GM19099 (cell line): ENCODE data around the gene GAREM2.

Experiments used
- POLR2A ChIP-seq: IDR thresholded peaks from 3 replicates; pipeline ENCODE4 v1.6.1; 2011; ENCODE audit warnings: low read depth; ENCODE audit not compliant: insufficient read length; ENCODE audit errors: extremely low read depth

Gene GAREM2

DNA sequence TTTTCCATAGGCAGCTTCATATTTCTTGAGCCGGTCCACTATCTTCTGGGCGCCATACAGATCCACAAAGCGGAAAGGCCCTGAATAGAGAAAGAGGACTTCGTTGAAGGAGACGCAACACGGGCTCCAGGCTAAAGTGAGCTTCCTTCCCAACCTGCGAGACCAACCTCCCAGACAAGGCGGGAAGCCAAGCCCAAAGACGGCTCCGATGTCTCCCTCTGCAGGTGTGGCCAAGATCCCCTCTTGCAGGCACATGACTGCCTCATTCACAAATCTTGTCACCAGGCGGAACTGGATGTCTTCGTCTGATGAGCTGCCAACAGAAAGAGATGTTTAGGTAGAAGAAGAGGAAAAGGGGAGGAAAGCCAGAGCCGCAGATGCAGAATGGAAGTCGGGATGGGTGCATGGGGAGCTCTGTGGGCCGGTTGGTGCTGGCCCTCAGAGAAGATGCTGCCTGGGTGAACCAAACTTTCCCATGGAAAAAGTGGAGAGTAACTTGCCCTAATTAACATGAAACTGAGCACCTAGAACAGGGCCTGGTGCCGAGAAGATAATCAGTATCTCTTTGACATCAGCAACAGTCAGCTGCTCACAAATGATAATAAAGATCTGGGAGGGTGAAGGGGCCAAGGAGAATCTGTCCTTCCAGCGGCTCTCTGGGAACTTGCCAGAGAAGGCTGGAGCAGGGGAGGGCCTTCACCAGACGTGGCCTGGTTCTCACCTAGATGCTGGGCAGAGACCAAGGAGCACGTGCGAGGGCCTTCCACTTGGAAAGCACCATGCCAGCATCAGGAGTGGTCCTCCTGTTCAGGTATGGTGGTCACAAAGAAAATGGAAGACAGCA lies 18.6 kb downstream of the GAREM2 start:
- TF ChIP-seq POLR2A = no peak

DNA sequence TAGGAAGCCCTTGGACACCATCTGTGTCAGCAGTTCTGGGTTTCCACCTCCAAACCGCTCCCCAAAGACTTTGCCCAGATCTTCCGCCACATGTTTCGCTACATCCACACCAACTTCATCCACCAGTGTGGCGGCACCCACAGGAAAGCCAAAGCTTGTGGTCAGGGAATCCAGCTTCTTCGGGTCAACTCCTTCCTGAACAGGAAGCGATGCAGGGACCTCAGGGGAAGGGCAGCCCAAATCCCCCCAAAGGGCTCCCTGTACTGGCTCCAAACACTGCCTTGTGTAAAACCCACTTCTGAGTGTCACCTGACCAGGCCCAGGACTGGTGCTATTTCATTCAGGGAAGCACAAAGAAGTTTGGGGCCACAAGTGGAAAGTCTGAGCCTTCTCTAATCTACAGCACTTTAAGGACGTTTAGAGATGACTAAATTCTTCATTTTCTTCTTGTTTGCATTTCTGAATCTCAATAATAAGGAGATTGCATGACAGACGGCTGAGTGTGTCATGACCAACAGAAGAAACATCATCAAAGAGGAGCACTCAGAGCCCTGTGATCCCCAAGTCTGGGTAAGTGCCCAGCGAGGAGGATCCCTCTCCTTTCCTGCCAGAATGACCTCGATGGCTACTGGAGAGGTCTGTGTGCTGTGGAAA lies 20.8 kb downstream of the GAREM2 start:
- no peak for TF ChIP-seq POLR2A

DNA sequence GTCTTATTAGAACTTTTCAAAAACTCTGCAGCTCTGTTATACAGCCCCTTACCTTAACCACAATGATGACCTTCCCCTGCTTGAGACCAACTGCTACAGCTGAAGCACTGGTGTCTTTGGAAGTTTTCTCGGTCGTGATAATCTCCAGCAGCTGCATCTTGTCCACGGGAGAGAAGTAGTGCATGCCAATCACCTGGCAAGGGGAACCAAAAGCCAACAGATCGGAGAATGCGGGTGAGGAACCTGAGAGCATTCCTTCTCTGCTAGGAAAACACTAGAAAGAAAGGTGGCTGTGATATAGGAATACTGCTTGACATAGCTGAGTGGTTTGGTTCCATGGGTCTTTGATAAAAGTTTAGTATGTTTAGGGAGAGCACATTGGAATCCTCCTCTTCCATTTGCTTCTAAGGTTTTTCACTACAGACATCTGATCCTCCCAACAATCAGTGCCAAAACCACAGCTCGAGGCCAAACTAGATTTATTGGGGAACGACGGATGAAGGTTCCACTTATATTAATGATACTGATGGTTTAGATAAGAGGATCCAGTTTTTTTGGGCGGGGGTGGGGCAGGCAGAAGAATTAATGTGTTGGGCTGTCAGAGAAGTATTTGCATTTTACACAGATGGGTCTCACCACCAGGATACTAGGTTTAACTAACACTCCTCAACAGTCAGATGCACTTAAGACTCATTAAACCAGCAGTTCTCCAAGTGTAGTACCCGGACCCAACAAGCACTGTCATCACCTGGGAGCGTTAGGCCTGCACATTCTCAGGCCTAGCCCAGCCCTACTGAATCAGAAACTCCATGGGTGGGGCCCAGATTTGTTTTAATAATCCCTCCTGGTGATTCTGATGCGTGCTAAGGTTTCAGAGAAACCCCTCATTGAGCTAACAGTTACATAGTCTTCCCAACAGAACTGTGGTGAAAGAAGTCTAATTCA lies 22.4 kb downstream of the GAREM2 start:
- no peak for TF ChIP-seq POLR2A

DNA sequence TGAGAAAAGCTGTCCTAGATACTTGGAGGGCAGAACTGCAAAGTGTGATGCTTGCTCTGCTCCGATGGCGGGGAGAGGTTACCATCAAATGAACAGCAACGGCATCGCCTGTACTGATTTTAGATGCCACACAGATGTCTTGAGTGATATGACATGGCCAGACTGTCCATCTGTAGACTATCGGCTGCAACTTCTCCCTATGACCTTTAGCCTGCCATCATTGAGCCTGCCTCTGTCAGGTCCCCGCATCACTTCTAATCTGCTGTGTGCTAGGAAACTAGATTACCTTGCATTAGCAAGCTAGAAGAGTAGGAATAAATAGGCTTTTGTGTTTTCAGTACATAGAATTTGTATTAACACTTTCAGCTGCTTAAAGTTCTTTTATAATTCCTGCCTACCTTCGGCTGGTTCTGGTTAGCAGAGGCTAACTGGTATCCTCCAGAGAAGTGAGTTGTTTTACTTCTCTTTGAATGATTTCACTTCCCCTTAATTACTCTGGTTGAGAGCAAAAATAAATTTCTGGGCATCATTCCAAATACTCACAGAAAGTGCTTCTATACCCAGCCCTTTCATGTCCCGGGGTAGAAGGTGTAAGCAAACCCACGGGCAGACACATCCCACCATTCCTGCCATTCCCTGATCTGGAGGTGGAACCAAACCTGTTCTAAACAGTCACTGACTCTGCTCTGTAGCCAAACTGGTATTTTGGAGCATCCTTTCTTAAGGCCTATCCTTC lies 24.0 kb downstream of the GAREM2 start:
- TF ChIP-seq POLR2A = no peak

DNA sequence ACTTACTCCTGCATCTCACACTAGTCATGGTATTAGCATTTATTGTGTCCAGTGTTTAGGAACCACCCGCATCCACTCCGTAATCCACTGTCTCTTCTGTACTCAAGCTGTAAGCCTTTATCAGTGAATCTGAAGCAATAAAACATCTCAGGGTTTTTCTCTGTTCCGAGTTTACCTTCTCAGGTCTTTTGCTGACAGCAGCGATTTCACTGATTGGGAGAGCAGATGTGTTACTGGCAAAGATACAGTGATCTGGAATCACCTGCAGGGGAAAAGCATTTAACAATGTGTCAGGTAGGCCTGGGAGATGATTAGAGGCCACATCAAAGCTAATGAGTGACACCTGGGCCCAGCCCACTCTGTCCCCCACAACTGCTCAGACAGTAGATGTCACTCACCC lies 24.6 kb downstream of the GAREM2 start:
- no peak for TF ChIP-seq POLR2A

DNA sequence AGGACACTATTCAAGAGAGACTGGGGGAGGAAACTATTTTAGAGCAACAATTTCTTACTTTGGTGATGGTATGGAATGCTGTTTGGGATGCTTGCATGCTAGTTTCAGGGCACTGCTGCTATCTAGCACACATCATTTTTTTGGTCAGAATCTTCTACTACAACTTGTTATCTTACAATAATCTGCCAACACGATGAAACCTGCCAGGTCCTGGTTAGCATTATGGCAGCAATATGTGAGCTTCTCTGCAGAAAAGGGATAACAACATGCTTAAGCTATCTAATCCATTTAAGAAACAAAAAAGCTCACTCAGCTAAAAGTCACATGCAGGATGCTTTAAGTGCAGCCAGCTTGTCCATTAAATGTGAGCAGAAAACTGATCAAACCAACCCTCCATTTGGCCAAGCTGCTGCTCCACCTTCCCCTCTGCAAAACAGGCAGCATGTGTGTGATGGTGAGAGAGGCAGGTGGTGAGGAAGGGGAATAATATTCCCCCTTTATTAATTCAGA lies 30.1 kb downstream of the GAREM2 start:
- no peak for TF ChIP-seq POLR2A

DNA sequence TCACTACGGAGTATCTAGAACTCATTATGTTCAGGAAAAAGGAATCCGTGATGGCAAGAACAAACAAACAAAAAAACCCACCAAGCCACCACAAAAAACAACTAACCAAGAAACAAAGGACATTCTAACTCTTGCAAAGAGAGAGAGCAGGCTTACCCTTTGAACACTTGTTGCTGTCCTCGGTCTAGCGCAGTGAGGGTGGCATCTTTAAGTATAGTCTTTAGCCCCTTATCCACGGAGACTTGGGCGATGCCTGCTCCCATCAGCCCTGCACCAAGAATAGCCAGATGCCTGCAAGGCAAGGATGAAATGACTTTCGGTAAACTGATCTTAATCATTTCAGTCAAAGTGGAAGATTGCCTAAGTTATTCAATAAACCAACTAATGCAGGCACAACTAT lies 31.0 kb downstream of the GAREM2 start:
- TF ChIP-seq POLR2A = no peak

DNA sequence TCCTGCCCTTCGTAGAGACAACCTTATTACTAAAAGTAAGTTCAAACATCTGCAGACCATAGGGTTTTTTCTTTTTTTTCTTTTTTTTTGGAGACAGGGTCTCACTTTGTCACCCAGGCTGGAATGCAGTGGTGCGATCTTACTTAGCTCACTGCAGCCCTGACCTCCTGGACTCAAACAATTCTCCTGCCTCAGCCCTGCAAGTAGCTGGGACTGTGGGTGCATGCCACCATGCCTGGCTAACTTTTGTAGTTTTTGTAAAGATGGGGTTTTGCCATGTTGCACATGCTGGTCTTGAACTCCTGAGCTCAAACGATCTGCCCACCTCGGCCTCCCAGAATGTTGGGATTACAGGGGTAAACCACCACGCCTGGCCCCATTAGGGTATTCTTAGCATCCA lies 39.1 kb downstream of the GAREM2 start:
- TF ChIP-seq POLR2A = no peak

DNA sequence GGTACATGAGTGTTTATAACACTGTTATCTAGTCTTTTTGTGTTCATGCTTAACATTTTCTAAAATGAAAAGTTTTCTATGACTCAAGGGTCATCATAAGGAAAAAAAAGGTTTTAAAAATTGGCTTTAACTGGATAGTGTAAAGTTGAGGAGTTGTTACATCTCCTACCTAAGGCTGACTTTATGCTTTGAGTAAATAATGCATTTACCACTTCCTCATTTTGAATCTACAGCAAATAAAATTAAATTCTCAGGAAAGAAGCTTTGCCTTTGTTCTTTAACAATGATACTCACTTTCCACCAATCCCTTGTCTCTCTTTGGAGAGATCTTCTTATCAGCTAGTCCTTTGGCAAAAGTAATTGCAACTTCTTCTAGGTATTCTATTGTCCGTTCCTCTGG lies 41.9 kb downstream of the GAREM2 start:
- no peak for TF ChIP-seq POLR2A

DNA sequence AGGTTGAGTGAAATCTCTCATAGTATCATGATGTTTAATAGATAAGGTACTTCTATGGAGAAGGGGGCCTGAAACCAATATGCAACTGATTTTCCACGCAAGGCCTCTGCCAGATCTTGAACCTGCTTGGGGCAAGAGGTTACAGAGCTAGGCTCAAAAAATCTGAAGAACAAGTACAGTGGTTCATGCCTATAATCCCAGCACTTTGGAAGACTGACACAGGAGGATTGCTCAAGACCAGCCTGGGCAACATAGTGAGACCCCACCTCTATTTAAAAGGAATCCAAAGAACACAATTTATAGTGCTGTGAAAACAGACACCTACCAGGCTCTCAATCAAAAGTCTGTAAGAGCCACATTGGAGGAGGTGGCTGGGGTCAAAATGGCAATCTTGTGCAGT lies 42.9 kb downstream of the GAREM2 start:
- TF ChIP-seq POLR2A = no peak

DNA sequence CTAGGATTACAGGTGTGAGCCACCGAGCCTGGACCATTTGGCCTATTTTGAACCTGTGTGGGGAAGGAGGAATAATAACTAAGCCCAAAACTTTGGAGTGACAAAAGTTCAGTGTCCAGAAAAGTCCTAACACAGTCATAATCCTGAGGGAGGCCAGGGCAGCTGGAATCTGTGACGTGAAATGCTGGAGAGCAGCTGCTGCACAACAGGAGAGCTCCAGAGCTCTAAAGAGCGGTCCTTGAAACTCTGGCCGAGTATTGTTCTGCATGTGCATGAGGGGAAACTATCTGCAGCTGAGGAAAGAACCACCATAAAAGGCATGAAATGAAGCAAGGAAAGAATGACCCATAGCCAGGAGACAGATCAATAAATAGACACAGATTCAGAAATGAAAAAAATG lies 43.7 kb downstream of the GAREM2 start:
- TF ChIP-seq POLR2A = no peak

DNA sequence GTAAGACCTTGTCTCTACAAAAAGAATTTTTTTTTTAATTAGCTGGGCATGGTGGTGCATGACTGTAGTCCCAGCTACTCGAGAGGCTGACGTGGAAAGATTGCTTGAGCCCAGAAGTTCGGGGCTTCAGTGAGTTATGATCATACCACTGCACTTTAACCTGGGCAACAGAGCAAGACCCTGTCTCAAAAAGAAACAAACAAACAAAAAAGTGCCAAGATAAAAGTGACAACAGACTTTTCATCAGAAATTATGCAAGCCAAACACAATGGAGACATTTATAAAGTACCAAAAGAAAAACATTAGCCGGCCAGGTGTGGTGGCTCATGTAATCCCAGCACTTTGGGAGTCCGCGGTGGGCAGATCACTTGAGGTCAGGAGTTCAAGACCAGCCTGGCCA lies 44.8 kb downstream of the GAREM2 start:
- no peak for TF ChIP-seq POLR2A

DNA sequence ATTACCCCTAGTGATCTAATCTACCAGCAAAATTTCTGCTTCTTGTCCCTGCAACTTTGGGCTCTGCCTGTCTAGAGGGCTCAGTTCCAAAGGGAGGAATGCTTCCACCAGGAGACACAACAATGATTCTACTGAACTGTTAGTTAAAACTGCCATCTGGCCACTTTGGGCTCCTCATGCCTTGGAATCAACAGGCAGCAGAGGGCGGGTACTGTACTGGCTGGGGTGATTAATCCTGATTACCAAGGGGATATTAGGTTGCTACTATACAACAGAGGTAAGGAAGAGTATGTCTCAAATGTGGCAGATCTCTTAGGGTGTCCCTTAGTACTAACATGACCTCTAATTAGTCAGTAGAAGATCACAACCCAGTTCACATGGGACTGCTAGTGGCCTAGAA lies 50.1 kb downstream of the GAREM2 start:
- TF ChIP-seq POLR2A = no peak

DNA sequence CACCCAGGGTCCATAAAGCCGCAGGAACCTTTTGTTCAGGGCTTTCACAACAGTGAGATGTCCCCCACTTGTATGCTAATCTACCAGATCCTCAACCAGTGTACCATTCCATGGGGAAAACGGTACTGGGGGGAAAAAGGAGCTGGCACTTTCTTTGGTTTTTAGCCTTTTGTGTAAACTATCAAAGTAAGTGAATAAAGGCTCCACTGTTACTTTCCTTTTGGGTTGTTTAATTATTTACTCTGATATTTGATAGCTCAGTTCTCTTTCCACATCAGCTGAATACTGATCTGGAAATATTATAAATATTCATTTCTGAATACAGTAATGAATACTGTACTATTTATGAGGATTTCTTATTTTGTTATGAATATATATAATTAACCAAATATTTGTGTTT lies 51.2 kb downstream of the GAREM2 start:
- no peak for TF ChIP-seq POLR2A

DNA sequence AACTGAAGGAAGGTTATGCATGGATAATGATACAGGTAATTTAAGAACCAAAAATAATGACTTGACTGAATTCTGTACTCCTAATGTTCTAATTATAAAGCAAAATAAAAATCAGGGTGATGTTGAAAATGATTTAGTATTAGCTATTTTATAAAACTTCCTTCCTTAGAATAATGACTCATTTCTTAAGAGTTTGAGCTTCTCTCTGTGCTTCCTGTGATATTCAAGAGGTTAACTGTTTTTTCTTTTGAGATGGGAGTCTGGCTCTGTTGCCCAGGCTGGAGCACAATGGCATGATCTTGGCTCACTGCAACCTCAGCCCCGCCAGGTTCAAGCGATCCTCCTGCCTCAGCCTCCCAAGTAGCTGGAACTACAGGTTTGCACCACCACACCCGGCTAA lies 56.7 kb downstream of the GAREM2 start:
- TF ChIP-seq POLR2A = no peak

DNA sequence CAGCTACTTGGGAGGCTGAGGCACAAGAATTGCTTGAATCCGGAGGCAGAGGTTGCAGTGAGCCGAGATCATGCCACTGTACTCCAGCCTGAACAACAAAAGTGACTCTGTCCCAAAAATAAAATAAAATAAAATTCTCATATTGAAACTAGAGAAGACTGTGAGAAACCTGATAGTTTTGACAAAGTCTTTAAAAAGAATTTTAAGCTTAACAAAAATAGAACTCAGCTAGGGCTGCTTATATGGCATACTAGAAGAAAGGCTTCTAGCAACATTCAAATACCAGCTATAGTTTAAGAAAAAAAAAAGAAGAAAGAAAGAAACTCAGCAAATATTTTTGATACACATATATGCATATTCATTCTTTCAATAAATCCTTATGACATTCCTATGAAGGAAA lies 57.9 kb downstream of the GAREM2 start:
- no peak for TF ChIP-seq POLR2A
